NCI-H345 treated with DMSO at 0.1 percent for 48 hours (cell line): ENCODE measurements around the gene NEU1.
"Not testable (repeated sequence)": the region's sequence is repeated elsewhere in the genome, so short reads cannot be mapped to it uniquely, and the experiment has no call there.

Experiments used
- DNase-seq: peaks from one replicate; lab custom pipeline; 2025; ENCODE audit not compliant: unreplicated experiment; lab: John Stamatoyannopoulos, UW

The NEU1 gene

DNA sequence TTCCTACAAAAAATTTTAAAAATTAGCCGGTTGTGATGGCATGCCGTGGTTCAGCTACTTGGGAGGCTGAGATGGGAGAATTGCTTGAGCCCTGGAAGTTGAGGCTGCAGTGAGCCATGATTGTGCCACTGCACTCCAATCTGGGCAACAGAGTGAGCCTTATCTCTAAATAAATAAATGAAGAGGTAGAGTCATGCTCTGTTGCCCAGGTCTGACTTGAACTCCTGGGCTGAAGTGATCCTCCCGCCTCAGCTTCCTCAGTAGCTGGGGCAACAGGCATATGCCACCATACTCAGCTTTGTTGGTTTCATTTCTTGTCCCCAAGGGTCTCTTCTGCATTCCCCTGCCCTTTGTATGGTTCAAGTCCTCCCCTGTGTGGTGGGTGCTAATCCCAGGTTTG, 18.1 kb downstream of the NEU1 start:
- DNase-seq = no peak

DNA sequence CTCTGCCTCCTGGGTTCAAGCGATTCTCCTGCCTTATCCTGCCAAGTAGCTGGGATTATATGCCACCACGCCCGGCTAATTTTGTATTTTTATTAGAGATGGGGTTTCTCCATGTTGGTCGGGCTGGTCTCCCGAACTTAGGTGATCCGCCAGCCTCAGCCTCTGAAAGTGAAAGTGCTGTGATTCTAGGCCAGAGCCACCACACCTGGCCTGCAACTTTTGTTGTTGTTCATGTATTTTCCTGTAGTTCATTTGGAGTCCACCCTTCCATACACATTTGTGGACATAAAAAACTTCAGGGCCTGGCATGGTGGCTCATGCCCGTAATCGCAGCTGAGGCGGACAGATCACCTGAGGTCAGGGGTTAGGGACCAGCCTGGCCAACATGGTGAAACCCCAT, 20.6 kb downstream of the NEU1 start:
- DNase-seq = no peak

DNA sequence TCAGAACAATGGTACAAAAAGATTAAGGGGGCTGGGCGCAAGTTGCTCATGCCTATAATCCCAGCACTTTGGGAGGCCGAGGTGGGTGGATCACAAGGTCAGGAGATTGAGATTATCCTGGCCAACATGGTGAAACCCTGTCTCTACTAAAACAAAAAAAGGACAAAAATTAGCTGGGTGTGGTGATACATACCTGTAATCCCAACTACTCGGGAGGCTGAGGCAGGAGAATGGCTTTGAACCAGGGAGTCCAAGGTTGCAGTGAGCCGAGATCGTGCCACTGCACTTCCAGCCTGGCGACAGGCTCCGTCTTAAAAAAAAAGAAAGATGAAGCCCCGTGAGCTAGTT, 22.9 kb downstream of the NEU1 start:
- DNase-seq = not testable (repeated sequence)

- DNase-seq = no peak
Measured at GRCh38 chr6:31838968-31839367, 23.7 kb downstream of the NEU1 start.

GRCh38 chr6:31838114-31838553, 24.5 kb downstream of the NEU1 start:
- not testable (repeated sequence) for DNase-seq

DNA sequence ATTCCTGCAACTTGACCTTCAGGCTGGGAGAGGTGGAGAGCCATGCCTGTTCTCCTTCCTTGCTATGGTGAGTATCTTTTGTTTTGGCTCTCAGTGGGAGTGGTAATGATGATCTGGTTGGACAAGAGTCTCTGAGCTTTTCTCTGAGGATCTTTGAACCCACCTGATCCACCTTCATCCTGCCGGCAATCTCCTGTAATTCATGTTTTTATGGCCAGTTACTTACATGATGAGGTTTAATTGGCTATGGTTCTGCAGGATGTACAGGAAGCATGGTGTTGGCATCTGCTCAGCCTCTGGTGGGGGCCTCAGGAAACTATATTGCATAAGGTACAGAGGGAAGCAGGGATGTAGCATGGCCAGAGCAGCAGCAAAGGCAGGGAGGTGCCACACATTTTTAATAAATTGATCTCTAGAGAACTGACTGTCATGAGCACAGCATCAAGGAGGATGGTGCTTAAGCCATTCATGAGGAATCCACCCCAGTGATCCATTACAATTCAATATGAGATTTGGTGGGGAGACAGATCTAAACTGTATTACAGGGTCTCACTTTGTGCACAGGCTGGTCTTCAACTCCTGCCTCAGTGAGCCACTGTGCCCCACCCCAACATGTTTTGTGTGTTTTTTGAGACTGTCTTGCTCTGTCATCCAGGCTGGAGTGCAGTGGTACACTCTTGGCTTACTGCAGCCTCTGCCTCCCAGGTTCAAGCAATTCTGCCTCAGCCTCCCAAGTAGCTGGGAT, 25.1 kb downstream of the NEU1 start:
- no peak for DNase-seq

DNA sequence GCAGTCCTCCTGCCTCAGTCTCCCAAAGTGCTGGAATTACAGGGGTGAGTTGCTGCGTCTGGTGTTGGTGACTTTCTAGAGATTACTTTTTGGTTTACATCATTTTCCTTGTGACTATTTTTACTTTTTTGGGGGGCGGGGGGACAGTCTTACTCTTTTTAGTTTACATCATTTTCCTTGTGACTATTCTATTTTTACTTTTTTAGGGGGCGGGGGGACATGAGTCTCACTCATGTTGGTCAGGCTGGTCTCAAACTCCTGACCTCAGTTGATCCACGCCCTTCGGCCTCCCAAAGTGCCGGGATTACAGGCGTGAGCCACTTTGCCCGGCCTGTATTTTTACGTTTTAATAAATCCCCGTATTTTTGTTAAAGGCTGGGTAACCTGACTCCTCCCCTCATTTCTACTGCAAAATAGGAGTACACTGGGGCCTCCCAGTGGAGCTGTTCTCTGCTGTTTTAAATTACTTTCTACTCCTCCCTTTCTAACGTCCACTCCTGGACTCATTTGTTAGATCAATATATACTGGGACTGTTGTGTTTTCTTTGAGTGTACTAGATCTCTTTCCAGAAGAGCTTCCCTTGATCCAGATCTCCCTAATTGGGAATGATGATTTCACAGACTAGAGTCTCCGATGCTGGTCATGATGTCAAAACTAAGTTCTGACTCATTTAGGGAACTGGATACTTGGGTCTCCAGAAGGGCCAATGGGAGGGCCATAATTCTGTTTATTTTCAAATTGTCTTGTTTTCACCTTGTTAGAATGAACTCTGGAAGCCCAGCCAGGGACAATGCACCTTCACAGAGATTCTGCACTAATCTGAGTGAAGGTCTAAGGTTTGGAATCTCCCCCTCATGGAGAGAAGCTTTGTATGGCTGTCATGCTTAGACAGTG, 25.9 kb downstream of the NEU1 start:
- no peak for DNase-seq

- peak; percentile 16 for DNase-seq
Measured at GRCh38 chr6:31836047-31836473, 26.6 kb downstream of the NEU1 start.

DNA sequence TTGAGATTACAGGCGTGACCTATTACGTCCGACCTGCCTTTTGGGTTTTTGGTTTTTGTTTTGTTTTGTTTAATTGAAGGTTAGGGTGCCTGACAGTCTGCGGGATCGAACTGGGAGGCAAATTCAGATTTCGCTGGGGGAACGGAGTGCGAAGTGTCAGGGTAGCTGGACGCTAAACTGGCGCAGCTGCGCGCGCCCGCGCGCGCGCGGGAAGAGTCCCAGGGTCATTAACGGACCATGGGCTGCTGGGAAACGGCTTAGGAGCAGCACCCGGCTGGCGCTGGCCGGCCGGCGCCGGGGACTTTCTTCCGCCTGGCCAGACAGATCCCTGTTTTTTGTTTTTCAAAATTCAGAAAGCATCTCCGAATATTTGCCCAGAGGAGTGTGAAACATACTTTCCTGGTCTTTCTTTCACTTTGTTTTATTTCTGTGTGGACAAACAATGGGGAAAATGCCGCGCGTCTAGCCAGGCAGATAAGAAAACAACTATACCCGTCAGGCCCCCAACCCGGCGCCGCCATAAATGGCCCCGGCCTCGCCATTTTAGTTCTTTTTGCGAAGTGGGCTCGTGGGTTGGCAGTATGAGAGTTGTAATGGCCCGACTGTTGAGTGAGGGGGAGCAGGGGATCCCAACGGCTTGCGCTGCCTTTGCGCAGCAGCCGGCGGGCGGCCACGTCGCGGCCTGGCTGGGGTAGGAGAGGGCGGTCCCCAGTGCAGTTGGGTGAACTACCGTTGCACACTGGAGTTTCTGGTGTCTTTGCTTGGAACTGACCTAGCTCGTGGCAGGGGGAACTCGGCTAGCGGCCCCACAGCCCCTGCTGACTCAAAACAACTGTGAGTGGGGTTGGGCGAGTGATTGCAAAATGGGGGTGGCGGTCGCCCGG, 28.0 kb downstream of the NEU1 start:
- peak; percentile 91 for DNase-seq

DNA sequence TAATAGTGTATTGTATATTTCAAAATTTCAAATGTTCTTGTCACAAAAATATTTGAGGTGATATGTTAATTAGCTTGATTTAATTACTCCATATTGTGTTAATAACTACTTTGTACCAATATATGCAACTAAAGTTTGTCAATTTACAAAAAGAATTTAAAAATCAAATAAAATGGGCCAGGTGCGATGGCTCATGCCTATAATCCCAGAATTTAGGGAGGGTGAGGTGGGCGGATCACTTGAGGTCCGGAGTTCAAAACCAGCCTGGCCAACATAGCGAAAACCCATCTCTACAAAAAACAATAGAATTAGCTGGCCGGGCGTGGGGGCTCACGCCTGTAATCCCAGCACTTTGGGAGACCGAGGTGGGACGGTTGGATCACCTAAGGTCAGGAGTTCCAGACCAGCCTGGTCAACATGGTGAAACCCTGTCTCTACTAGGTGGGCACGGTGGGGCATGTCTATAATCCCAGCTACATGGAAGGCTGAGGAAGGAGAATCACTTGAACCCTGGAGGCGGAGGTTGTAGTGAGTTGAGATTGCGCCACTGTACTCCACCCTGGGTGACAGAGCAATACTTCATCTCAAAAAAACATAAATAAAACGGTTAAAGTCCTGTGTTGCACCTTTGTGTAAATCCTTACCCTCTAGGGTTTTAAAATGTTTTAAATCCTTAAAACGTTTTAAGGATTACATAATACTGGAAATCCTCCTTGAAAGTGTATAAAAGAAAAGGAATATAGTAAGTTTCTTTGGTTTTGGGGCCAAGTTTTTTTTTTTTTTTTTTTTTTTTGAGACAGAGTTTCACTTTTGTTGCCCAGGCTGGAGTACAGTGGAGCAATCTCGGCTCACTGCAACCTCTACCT, 31.0 kb downstream of the NEU1 start:
- DNase-seq = no peak

DNA sequence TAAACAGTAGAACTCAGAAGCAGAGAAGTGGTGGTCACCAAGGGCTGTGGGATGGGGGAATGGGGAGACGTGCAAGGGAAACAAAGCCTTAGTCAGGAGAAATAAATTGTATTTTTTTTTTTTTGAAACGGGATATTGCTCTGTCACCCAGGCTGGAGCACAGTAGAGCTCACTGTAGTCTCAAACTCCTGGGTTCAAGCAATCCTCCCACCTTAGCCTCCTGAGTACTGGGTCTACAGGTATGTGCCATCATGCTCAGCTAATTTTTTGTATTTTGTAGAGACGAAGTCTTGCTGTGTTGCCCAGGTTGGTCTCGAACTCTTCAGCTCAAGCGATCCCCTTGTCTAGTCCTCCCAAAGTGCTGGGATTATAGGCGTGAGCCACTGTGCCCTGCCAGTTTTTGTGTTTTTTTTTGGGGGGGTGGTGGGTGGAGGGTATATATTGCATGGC, 31.7 kb downstream of the NEU1 start:
- DNase-seq = no peak

DNA sequence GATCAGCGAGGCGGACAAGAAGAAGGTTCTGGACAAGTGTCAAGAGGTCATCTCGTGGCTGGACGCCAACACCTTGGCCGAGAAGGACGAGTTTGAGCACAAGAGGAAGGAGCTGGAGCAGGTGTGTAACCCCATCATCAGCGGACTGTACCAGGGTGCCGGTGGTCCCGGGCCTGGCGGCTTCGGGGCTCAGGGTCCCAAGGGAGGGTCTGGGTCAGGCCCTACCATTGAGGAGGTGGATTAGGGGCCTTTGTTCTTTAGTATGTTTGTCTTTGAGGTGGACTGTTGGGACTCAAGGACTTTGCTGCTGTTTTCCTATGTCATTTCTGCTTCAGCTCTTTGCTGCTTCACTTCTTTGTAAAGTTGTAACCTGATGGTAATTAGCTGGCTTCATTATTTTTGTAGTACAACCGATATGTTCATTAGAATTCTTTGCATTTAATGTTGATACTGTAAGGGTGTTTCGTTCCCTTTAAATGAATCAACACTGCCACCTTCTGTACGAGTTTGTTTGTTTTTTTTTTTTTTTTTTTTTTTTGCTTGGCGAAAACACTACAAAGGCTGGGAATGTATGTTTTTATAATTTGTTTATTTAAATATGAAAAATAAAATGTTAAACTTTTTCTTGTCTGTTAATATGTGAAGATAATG, 32.9 kb downstream of the NEU1 start:
- no peak for DNase-seq

GRCh38 chr6:31827286-31828079, 35.1 kb downstream of the NEU1 start, which contains the start of gene HSPA1B:
TSS of gene HSPA1B (plus strand) at chr6:31827738. CDS start at chr6:31827951, 213 bp downstream.
- DNase-seq = peak; percentile 84

- DNase-seq = no peak
Measured at GRCh38 chr6:31826793-31827285, 35.8 kb downstream of the NEU1 start.

- DNase-seq = no peak
Measured at GRCh38 chr6:31825553-31825952, 37.1 kb downstream of the NEU1 start.

- DNase-seq = not testable (repeated sequence)
Measured at GRCh38 chr6:31823592-31824196, 38.9 kb downstream of the NEU1 start.

GRCh38 chr6:31822036-31822821, 40.4 kb downstream of the NEU1 start:
- DNase-seq = no peak
